ENCODE results near the gene EPHA10.

EPHA10 gene

DNA sequence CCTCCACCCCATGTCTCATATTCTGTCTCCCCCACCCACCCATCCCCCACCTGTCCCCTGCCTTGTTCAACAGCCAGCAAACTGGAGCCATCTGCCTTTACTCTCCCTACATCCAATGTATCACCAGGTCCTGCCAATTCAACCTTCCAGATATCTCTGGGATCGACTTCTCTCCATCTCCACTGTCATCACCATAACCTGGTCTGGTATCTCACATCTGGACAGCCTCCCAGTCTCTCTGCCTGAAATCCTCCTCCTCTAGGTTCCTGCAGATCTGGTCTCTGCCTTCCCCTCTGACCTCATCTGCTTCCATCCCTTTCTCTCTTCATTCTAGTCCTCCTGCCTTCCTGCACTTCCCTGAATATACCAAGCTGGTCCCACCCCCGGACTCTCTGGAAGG, 94.8 kb downstream of the EPHA10 start:
- DNase-seq, result no peak

DNA sequence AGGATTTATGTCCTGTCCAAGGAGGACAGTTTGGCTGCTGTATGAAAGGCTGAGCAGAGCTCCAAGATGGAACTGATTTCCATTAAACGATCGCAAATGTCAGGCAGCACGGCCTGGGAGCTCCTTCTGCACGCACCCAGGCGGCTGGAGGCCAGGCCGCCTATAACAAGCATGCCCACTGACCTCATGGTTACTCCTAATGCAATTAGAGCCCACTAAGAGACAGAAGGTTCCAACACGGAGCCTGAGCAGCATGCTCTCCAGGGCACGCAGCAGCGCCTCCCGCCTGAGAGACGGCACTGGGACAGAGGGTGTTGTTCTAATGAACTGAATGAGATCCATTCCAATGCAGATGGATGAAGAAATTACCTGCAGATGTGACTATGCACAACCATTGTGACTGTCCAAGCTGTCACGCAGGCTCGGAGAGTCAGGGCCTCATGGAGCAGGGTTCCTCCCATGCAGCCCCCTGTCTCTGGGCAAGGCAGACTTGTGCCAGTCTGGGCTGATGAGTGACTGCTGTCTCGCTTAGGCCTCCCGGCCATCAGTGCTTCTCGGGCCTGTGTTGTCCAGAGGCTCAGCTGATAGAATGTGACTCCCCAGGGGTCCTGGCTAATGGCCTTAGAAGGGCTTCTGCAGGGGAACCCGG, 97.8 kb downstream of the EPHA10 start:
- DNase-seq, result no peak

DNA sequence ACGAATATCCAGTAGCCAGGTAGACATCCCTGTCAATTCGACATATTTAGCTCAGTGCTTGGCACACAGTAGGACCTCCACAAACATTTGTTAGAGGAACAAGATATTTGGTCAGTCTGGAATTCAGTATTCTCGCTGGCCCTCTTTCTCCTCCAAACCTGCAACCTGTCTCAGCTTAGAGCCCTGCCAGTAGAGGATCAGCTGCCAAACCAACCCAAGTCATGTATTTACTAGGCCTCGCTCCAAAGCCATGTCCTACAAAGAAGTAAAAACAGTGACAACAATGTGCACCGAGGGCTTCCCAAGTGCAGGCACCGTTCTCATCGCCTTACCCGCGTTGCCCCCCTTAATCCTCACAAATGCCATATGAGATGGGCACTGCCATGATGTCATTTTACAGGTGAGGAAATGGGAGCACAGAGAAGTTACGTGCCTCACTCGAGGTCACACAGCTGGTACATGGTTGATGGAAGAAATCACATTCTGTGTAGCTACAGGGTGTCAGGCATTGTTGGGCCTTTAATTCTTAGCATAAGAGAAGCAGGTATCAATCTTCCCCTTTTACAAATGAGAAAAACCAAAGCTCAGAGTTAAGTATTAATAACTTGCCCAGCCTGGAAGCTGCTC, 98.6 kb downstream of the EPHA10 start:
- DNase-seq, result no peak

Data from CD4-positive, alpha-beta T cell treated with Interferon alpha-2 for 1 hour (primary cell).